Mucosa of rectum (tissue), 2 donors: Measurements from ENCODE around the gene SHB.

Experiments
- H3K27ac ChIP-seq, 2 donors: one replicate each; pipeline ENCODE4 v1.7.0; 2013; ENCODE audit warnings: inconsistent platforms in 2 of 2, low read depth in 2 of 2, low read length in 2 of 2
- H3K27me3 ChIP-seq, 2 donors: one replicate each; pipeline ENCODE4 v1.7.0; 2013; ENCODE audit warnings: low read length in 2 of 2; ENCODE audit not compliant: control insufficient read depth in 2 of 2, insufficient read depth in 2 of 2
- H3K36me3 ChIP-seq, 2 donors: one replicate each; pipeline ENCODE4 v1.7.0; 2013; ENCODE audit warnings: low read length in 2 of 2; ENCODE audit not compliant: control insufficient read depth in 2 of 2, insufficient read depth in 2 of 2
- H3K4me1 ChIP-seq, 2 donors: one replicate each; pipeline ENCODE4 v1.7.0; 2013; ENCODE audit warnings: low read length in 2 of 2, mild to moderate bottlenecking in 1 of 2; ENCODE audit not compliant: control insufficient read depth in 2 of 2, insufficient read depth in 2 of 2
- H3K4me3 ChIP-seq, 2 donors: one replicate each; pipeline ENCODE4 v1.7.0; 2013; ENCODE audit warnings: low read length in 2 of 2
- H3K9ac ChIP-seq, 2 donors: one replicate each; pipeline ENCODE4 v1.7.0; 2013; ENCODE audit warnings: low read length in 2 of 2, low read depth in 1 of 2, mild to moderate bottlenecking in 1 of 2
- H3K9me3 ChIP-seq, 2 donors: one replicate each; pipeline ENCODE4 v1.7.0; 2013; ENCODE audit warnings: low read length in 2 of 2; ENCODE audit not compliant: control insufficient read depth in 2 of 2
- donor health status: healthy.
- donor health status: Normal muscosa, but diverticular disease.

Gene SHB

GRCh38 chr9:37946041-37946440, 123.0 kb downstream of the SHB start:
- Histone ChIP-seq H3K27ac (no peak overlapping the region), H3K4me1 (no peaks in the 10 kb centered on the region), H3K9me3 (no peaks in the 10 kb centered on the region), H3K36me3 (peaks cover 40 to 41% of the 10 kb centered on the region in 2 donors), H3K4me3 (no peak overlapping the region), H3K27me3 (no peaks in the 10 kb centered on the region), H3K9ac (no peak overlapping the region)

GRCh38 chr9:37944671-37945481, 124.2 kb downstream of the SHB start:
- Histone ChIP-seq H3K9me3 (no peaks in the 10 kb centered on the region), H3K36me3 (peaks cover 34 to 40% of the 10 kb centered on the region in 2 donors), H3K27ac (no peak overlapping the region), H3K4me1 (no peaks in the 10 kb centered on the region), H3K9ac (no peak overlapping the region), H3K27me3 (no peaks in the 10 kb centered on the region), H3K4me3 (no peak overlapping the region)

- Histone ChIP-seq H3K9me3 (no peaks in the 10 kb centered on the region), H3K9ac (no peak overlapping the region), H3K4me1 (no peaks in the 10 kb centered on the region), H3K27ac (no peak overlapping the region), H3K36me3 (peaks cover 34 to 40% of the 10 kb centered on the region in 2 donors), H3K27me3 (no peaks in the 10 kb centered on the region), H3K4me3 (no peak overlapping the region)
Observed at GRCh38 chr9:37944266-37944650, 124.8 kb downstream of the SHB start.

GRCh38 chr9:37943345-37944265, 125.4 kb downstream of the SHB start:
- Histone ChIP-seq H3K36me3 (peaks cover 34 to 39% of the 10 kb centered on the region in 2 donors), H3K4me1 (no peaks in the 10 kb centered on the region)

GRCh38 chr9:37942621-37943344, 126.2 kb downstream of the SHB start:
- Histone ChIP-seq H3K27me3 (no peaks in the 10 kb centered on the region), H3K36me3 (peaks cover 28 to 33% of the 10 kb centered on the region in 2 donors), H3K9ac (no peak overlapping the region), H3K27ac (no peak overlapping the region), H3K4me1 (no peaks in the 10 kb centered on the region), H3K9me3 (no peaks in the 10 kb centered on the region), H3K4me3 (no peak overlapping the region)

More at GRCh38 chr9:37943345-37944265, 125.4 kb downstream of the SHB start:
- Histone ChIP-seq H3K9me3 (no peaks in the 10 kb centered on the region), H3K4me3 (no peak overlapping the region), H3K27ac (no peak overlapping the region), H3K9ac (no peak overlapping the region), H3K27me3 (no peaks in the 10 kb centered on the region)

GRCh38 chr9:37941253-37941652, 127.8 kb downstream of the SHB start:
- H3K4me1 ChIP-seq: no peaks in the 10 kb centered on the region
- H3K9me3 ChIP-seq: no peaks in the 10 kb centered on the region
- no peak overlapping the region for H3K4me3 ChIP-seq
- H3K9ac ChIP-seq: no peak overlapping the region
- peaks cover 16 to 18% of the 10 kb centered on the region in 2 donors for H3K36me3 ChIP-seq
- no peak overlapping the region for H3K27ac ChIP-seq
- H3K27me3 ChIP-seq: no peaks in the 10 kb centered on the region

GRCh38 chr9:37939575-37940095, 129.4 kb downstream of the SHB start:
- no peak overlapping the region for H3K27ac ChIP-seq
- no peak overlapping the region for H3K4me3 ChIP-seq
- H3K36me3 ChIP-seq: peaks cover 4 to 8% of the 10 kb centered on the region in 2 donors
- no peaks in the 10 kb centered on the region for H3K4me1 ChIP-seq
- no peak overlapping the region for H3K9ac ChIP-seq
- no peaks in the 10 kb centered on the region for H3K27me3 ChIP-seq
- H3K9me3 ChIP-seq: no peaks in the 10 kb centered on the region

- Histone ChIP-seq H3K36me3 (peaks cover 4% of the 10 kb centered on the region in 2 donors), H3K4me1 (no peaks in the 10 kb centered on the region), H3K27me3 (no peaks in the 10 kb centered on the region), H3K9me3 (no peaks in the 10 kb centered on the region), H3K4me3 (no peak overlapping the region), H3K9ac (no peak overlapping the region), H3K27ac (no peak overlapping the region)
Observed at GRCh38 chr9:37938121-37938891, 130.7 kb downstream of the SHB start.

- no peak overlapping the region for H3K9ac ChIP-seq
- no peak overlapping the region for H3K27ac ChIP-seq
- peaks cover 4% of the 10 kb centered on the region in 2 donors for H3K36me3 ChIP-seq
- no peaks in the 10 kb centered on the region for H3K9me3 ChIP-seq
- no peaks in the 10 kb centered on the region for H3K4me1 ChIP-seq
- no peaks in the 10 kb centered on the region for H3K27me3 ChIP-seq
- H3K4me3 ChIP-seq: no peak overlapping the region
Observed at GRCh38 chr9:37937366-37937765, 131.7 kb downstream of the SHB start.
